GM21367 (cell line): ENCODE data around the gene RPS15.
"Not testable (repeated sequence)": the region's sequence is repeated elsewhere in the genome, so short reads cannot be mapped to it uniquely, and the experiment has no call there.

Experiments used
- ATAC-seq: cut with Tn5 transposase; IDR thresholded peaks from one replicate; pipeline ENCODE4 v1.9.1; 2021; ENCODE audit not compliant: unreplicated experiment

Gene RPS15

GRCh38 chr19:1433119-1434039 lies 4.8 kb upstream of the RPS15 start:
- ATAC-seq: no peak

GRCh38 chr19:1434040-1434366 lies 4.2 kb upstream of the RPS15 start:
- no peak for ATAC-seq

- ATAC-seq: no peak
Measured at GRCh38 chr19:1434577-1435060, 3.6 kb upstream of the RPS15 start.

GRCh38 chr19:1435378-1435989 lies 2.7 kb upstream of the RPS15 start:
- ATAC-seq: no peak

- no peak for ATAC-seq
Measured at GRCh38 chr19:1437609-1438008, 587 bp upstream of the RPS15 start.

- no peak for ATAC-seq
Measured at GRCh38 chr19:1438933-1439354, 748 bp downstream of the RPS15 start.

GRCh38 chr19:1439525-1440417 lies 1.6 kb downstream of the RPS15 start:
- ATAC-seq: not testable (repeated sequence)

- no peak for ATAC-seq
Measured at GRCh38 chr19:1440418-1440801, 2.2 kb downstream of the RPS15 start.

- no peak for ATAC-seq
Measured at GRCh38 chr19:1441022-1441426, 2.8 kb downstream of the RPS15 start.

- ATAC-seq: no peak
Measured at GRCh38 chr19:1441677-1442438, 3.7 kb downstream of the RPS15 start.

- no peak for ATAC-seq
Measured at GRCh38 chr19:1445185-1445931, 7.2 kb downstream of the RPS15 start.

- no peak for ATAC-seq
Measured at GRCh38 chr19:1445932-1446712, 7.9 kb downstream of the RPS15 start.

GRCh38 chr19:1446713-1447481 lies 8.7 kb downstream of the RPS15 start:
- ATAC-seq: no peak

- no peak for ATAC-seq
Measured at GRCh38 chr19:1447504-1447903, 9.3 kb downstream of the RPS15 start.

- no peak for ATAC-seq
Measured at GRCh38 chr19:1447944-1448343, 9.7 kb downstream of the RPS15 start.

- ATAC-seq: no peak
Measured at GRCh38 chr19:1449467-1450442, 11.6 kb downstream of the RPS15 start, which contains the start of gene APC2. Gene APC2 (plus strand): TSS chr19:1450121. CDS start chr19:1453002, 2,881 bp downstream.
